ENCODE measurements around the gene ZBED4.
"Not testable (repeated sequence)": the region's sequence is repeated elsewhere in the genome, so short reads cannot be mapped to it uniquely, and the experiment has no call there.

Gene ZBED4

GRCh38 chr22:49852568-49852897 is 1.1 kb upstream of the ZBED4 start:
- DNase-seq (ENCODE audit: low read depth in 2 of 2) = not testable (repeated sequence)

GRCh38 chr22:49853981-49854831 is 562 bp downstream of the ZBED4 start:
- DNase-seq (ENCODE audit: low read depth in 2 of 2) = no peak

GRCh38 chr22:49855251-49855911 is 1.7 kb downstream of the ZBED4 start:
- no peak for DNase-seq (ENCODE audit: low read depth in 2 of 2)

- no peak for DNase-seq (ENCODE audit: low read depth in 2 of 2)
Observed at GRCh38 chr22:49856343-49856742, 2.7 kb downstream of the ZBED4 start.

GRCh38 chr22:49856766-49857618 is 3.3 kb downstream of the ZBED4 start:
- no peak for DNase-seq (ENCODE audit: low read depth in 2 of 2)

GRCh38 chr22:49858827-49859226 is 5.2 kb downstream of the ZBED4 start:
- DNase-seq (ENCODE audit: low read depth in 2 of 2) = no peak

GRCh38 chr22:49861642-49862495 is 8.2 kb downstream of the ZBED4 start:
- no peak for DNase-seq (ENCODE audit: low read depth in 2 of 2)

- DNase-seq (ENCODE audit: low read depth in 2 of 2) = no peak
Observed at GRCh38 chr22:49862496-49862776, 8.8 kb downstream of the ZBED4 start.

GRCh38 chr22:49863931-49864330 is 10.3 kb downstream of the ZBED4 start:
- DNase-seq (ENCODE audit: low read depth in 2 of 2) = no peak

- no peak for DNase-seq (ENCODE audit: low read depth in 2 of 2)
Observed at GRCh38 chr22:49865156-49865555, 11.5 kb downstream of the ZBED4 start.

GRCh38 chr22:49866134-49866533 is 12.5 kb downstream of the ZBED4 start:
- no peak for DNase-seq (ENCODE audit: low read depth in 2 of 2)

- no peak for DNase-seq (ENCODE audit: low read depth in 2 of 2)
Observed at GRCh38 chr22:49866646-49867045, 13.0 kb downstream of the ZBED4 start.

- no peak for DNase-seq (ENCODE audit: low read depth in 2 of 2)
Observed at GRCh38 chr22:49867303-49868265, 13.9 kb downstream of the ZBED4 start.

GRCh38 chr22:49869086-49869830 is 15.6 kb downstream of the ZBED4 start:
- no peak for DNase-seq (ENCODE audit: low read depth in 2 of 2)

- DNase-seq (ENCODE audit: low read depth in 2 of 2) = no peak
Observed at GRCh38 chr22:49869845-49870712, 16.4 kb downstream of the ZBED4 start.

- no peak for DNase-seq (ENCODE audit: low read depth in 2 of 2)
Observed at GRCh38 chr22:49871482-49871881, 17.8 kb downstream of the ZBED4 start.

- DNase-seq (ENCODE audit: low read depth in 2 of 2) = no peak
Observed at GRCh38 chr22:49872347-49872746, 18.7 kb downstream of the ZBED4 start.

- no peak for DNase-seq (ENCODE audit: low read depth in 2 of 2)
Observed at GRCh38 chr22:49873228-49873940, 19.7 kb downstream of the ZBED4 start.

All from stimulated activated CD8-positive, alpha-beta memory T cell treated with anti-CD3 and anti-CD28 coated beads, Interleukin-2, amount 100 ng/mL, for 1 hour (primary cell).